Calu3 (cell line): Measurements from ENCODE around the gene CELSR2. TPM values are rescaled to one million over a fixed set of nuclear protein-coding genes. Genes with fewer than 3 reads are reported as not detected.
A peak's percentile ranks its signal among the peaks of the same experiment; 100 is the strongest.

Experiments
- BruUV-seq: library from RNA; stranded (reverse); fragments of 400-500 nt; replicated peaks from 2 replicates; lab custom pipeline; 2021; lab: Mats Ljungman, UMichigan
- CTCF ChIA-PET: fragments of 300-600 bp; sonication (Branson Sonifier 250); formaldehyde crosslinking; loops from one replicate; lab custom pipeline; 2022; ENCODE audit warnings: antibody characterized with exemption; lab: Charles Lee
- DNase-seq: peaks from one replicate; pipeline ENCODE4 v3.0.0; 2022
- H3K27ac Mint-ChIP-seq: one replicate; pipeline ENCODE4 v1.8.0; 2022; ENCODE audit warnings: mixed read lengths; ENCODE audit not compliant: unreplicated experiment
- H3K27me3 Mint-ChIP-seq: one replicate; pipeline ENCODE4 v1.8.0; 2022; ENCODE audit warnings: mixed read lengths; ENCODE audit not compliant: unreplicated experiment
- H3K36me3 Mint-ChIP-seq: one replicate; pipeline ENCODE4 v1.8.0; 2022; ENCODE audit warnings: mild to moderate bottlenecking, moderate library complexity, mixed read lengths; ENCODE audit not compliant: insufficient read depth, unreplicated experiment
- H3K4me1 Mint-ChIP-seq: one replicate; pipeline ENCODE4 v1.8.0; 2022; ENCODE audit warnings: mild to moderate bottlenecking, low read depth, mixed read lengths; ENCODE audit not compliant: unreplicated experiment
- H3K4me3 Mint-ChIP-seq: one replicate; pipeline ENCODE4 v1.8.0; 2022; ENCODE audit warnings: mild to moderate bottlenecking, low read depth, moderate library complexity, mixed read lengths; ENCODE audit not compliant: unreplicated experiment
- H3K9me3 Mint-ChIP-seq: one replicate; pipeline ENCODE4 v1.8.0; 2022; ENCODE audit warnings: low read depth, mixed read lengths; ENCODE audit not compliant: unreplicated experiment
- CTCF ChIP-seq: fragments of 200-600 bp; IDR thresholded peaks from one replicate; pipeline ENCODE4 v1.8.0; 2022; ENCODE audit warnings: antibody characterized with exemption; ENCODE audit not compliant: unreplicated experiment
- intact Hi-C: fragments of 100-400 bp; cut with micrococcal nuclease; formaldehyde crosslinking; loops from one replicate; pipeline ENCODE4 v1.10.0; 2022; ENCODE audit not compliant: unreplicated experiment
- total RNA-seq: library from RNA; stranded (reverse); gene quantifications from 2 replicates; pipeline ENCODE4 v1.2.3, GENCODE V29; 2022

CELSR2 gene
- total RNA-seq, 1 experiment from 2014 or later, result 5.3 TPM

GRCh38 chr1:109277434-109278204 lies 28.3 kb downstream of the CELSR2 start:
- H3K4me3 Mint-ChIP-seq, result no peak overlapping the region

DNA sequence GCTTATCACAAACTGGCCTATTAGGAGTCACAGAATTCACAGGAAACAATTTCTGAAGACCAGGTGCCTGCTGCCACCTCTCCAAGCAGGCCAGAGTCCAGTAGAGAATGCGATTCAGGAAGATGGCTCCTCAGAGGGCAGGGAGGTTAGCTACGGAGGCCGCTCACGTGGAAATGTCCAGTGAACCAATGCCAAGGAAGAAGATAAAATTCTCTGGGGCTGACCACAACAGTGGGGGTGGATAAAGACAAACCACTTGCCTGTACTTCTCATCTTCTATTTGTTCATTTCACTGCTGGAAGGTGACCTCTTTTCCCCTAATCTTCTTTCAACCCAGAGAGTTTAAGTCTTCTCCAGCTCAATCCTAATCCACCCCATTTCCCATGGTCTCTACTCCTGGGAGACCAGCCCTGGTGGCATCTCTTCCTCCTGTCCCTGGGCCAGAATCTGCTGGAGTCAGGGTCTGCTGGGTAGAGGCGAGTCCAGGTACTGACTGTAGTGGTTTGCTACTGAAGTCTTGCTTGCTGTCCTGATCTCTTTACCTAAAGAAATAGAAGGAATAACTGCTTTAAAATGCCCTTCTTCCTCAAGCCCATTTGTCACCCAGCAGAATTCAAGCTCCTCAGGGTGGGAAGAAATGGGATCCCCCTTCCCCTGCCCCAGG lies 30.4 kb downstream of the CELSR2 start:
- intact Hi-C loops, result loop anchor here (10.0 kb wide), 1 partner anchor 55 kb away; no protein-coding TSS in a partner anchor

More at GRCh38 chr1:109277434-109278204, 28.3 kb downstream of the CELSR2 start:
- intact Hi-C loops, result loop anchor here (2.0 kb wide), 2 partner anchors 121 to 255 kb away; no protein-coding TSS in a partner anchor
- peaks cover 28% of the 10 kb centered on the region for H3K4me1 Mint-ChIP-seq
- peaks cover 29% of the 10 kb centered on the region for H3K36me3 Mint-ChIP-seq
- BruUV-seq, result no TSS peak
- CTCF ChIA-PET, result interaction anchor here (0.6 to 1.2 kb wide), 3 partner anchors 120 to 255 kb away, joined by 3 to 4 read pairs (median 4); partner anchors contain the start of gene SORT1
- no peaks in the 10 kb centered on the region for H3K9me3 Mint-ChIP-seq
- TF ChIP-seq CTCF, result peak; percentile 75
- H3K27ac Mint-ChIP-seq, result peak overlapping the region; percentile 61
- peak; percentile 74 for DNase-seq
- no peaks in the 10 kb centered on the region for H3K27me3 Mint-ChIP-seq

DNA sequence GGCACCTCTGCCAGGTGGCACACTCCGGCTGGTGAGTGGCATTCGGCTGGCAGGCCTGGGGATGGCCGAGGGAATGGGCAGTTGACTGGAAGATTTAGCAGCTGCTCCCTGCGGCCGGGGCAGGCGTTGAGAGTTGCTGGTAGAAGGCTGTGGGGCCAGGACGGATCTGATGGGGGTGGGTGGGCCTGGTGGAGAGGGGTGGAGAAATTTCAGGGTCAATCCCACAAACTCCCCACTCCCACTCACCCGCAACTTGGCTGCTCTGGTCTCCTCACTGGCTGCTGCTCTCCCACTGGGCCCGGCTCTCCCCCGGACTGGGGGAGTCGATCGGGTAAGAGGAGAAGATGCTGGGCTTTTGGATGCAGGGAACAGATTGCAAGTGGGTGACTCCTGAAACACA lies 31.5 kb downstream of the CELSR2 start:
- intact Hi-C loops, result loop anchor here (10.0 kb wide), 1 partner anchor 54 kb away; no protein-coding TSS in a partner anchor
- TF ChIP-seq CTCF, result no peak
- DNase-seq, result no peak
- BruUV-seq, result no TSS peak
- Mint-ChIP-seq H3K36me3 (peaks cover 16% of the 10 kb centered on the region), H3K9me3 (no peaks in the 10 kb centered on the region), H3K4me1 (peaks cover 7% of the 10 kb centered on the region), H3K27me3 (no peaks in the 10 kb centered on the region), H3K27ac (no peak overlapping the region), H3K4me3 (no peak overlapping the region)
- CTCF ChIA-PET, result no interaction called here

More for the DNA sequence above, 30.4 kb downstream of the CELSR2 start:
- no peaks in the 10 kb centered on the region for H3K9me3 Mint-ChIP-seq
- peaks cover 18% of the 10 kb centered on the region for H3K4me1 Mint-ChIP-seq
- TSS peak; percentile 28 for BruUV-seq
- H3K27me3 Mint-ChIP-seq, result no peaks in the 10 kb centered on the region
- no peak overlapping the region for H3K4me3 Mint-ChIP-seq
- peaks cover 25% of the 10 kb centered on the region for H3K36me3 Mint-ChIP-seq
- no peak for DNase-seq
- H3K27ac Mint-ChIP-seq, result no peak overlapping the region
- CTCF ChIA-PET, result no interaction called here
- TF ChIP-seq CTCF, result no peak

GRCh38 chr1:109281680-109282496 lies 32.5 kb downstream of the CELSR2 start:
- CTCF ChIA-PET, result interaction anchor here (1.0 kb wide), 1 partner anchor 9 kb away, joined by 4 read pairs; no protein-coding TSS in a partner anchor
- H3K36me3 Mint-ChIP-seq, result peaks cover 16% of the 10 kb centered on the region
- no peak for DNase-seq
- TF ChIP-seq CTCF, result no peak
- H3K9me3 Mint-ChIP-seq, result no peaks in the 10 kb centered on the region
- no peaks in the 10 kb centered on the region for H3K27me3 Mint-ChIP-seq
- peak overlapping the region; percentile 87 for H3K4me3 Mint-ChIP-seq
- H3K4me1 Mint-ChIP-seq, result peaks cover 6% of the 10 kb centered on the region
- intact Hi-C loops, result loop anchor here (10.0 kb wide), 1 partner anchor 53 kb away; no protein-coding TSS in a partner anchor
- no TSS peak for BruUV-seq
- H3K27ac Mint-ChIP-seq, result no peak overlapping the region
